DMS53 treated with DMSO at 0.1 percent for 48 hours (cell line): ENCODE measurements around the gene CD68.
A peak's percentile ranks its signal among the peaks of the same experiment; 100 is the strongest.
"Not testable (repeated sequence)": the region's sequence is repeated elsewhere in the genome, so short reads cannot be mapped to it uniquely, and the experiment has no call there.

Source experiments
- DNase-seq: peaks from one replicate; lab custom pipeline; 2025; ENCODE audit not compliant: unreplicated experiment; lab: John Stamatoyannopoulos, UW

CD68 gene

GRCh38 chr17:7613769-7614424, 34.5 kb downstream of the CD68 start:
- DNase-seq, result no peak

GRCh38 chr17:7614425-7615264, 35.2 kb downstream of the CD68 start, which contains the start of gene FXR2:
Gene FXR2, minus strand, starts transcription at chr17:7614897. Its CDS starts 365 bp downstream, at chr17:7614532.
- peak; percentile 100 for DNase-seq

DNA sequence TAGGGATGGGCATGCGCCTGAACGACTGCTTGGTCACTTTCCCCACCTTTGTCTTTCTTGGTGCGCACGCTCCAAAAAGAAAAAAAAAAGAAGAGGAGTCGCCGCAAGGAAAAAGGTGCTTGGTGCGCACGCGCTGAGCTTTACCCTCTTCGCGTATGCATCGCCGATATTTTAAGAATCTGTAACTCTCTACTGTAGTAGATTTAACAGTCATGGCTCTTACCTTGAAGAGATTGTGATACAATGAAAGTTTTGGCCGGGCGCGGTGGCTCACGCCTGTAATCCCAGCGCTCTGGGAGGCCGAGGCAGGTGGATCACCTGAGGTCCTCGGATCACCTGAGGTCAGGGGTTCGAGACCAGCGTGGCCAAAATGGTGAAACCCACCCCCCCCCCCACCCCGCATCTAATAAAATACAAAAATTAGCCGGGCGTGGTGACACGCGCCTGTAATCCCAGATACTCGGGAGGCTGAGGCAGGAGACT, 35.9 kb downstream of the CD68 start:
- no peak for DNase-seq

DNA sequence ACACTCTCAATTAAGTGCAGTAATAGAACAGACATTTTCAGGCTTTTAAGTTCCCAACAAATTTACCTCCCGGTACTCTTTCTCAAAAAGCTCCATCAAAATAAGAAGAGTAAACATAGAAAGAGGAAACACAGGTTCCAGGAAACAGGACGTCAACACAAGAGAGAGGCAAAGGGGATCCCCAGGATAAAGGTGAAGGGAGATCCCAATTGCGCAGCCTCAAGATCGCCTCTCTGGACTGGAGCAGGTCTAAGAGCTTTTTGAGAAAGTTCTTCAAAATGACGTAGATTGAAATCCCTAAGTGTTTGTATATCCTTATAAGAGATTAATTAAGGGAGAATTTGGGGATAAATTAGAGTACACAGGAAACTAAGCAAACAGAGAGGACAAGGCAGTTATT, 39.2 kb downstream of the CD68 start:
- no peak for DNase-seq

DNA sequence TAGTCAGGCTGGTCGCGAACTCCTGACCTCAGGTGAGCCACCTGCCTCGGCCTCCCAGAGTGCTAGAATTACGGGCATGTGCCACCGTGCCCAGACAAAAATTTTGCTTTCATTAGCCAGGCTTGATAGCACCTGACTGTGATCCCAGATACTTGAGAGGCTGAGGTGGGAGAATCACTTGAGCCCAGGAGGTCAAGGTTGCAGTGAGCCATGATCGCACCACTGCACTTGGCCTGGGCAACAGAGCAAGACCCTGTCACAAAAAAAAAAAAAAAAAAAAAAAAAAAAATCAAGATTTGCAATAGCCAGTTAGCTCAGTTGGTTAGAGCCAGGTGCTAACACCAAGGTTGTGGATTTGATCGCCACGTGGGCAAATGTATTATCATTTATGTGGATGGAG, 41.4 kb downstream of the CD68 start:
- DNase-seq, result no peak

DNA sequence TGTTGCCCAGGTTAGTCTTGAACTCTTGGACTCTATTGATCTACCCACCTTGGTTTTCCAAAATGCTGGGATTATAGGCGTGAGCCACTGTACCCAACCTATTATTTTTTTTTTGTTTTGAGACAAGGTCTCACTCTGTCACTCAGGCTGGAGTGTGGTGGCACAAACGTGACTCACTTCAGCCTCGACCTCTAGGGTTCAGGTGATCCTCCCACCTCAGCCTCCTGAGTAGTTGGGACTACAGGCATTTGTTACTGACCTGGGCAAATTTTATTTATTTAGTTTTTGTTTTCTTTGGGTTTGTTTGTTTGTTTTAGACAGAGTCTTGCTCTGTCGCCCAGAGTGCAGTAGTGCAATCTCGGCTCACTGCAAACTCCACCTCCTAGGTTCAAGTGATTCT, 44.2 kb downstream of the CD68 start:
- no peak for DNase-seq

- DNase-seq, result not testable (repeated sequence)
These were observed 46.3 kb downstream of the CD68 start for GRCh38 chr17:7625749-7626148.

DNA sequence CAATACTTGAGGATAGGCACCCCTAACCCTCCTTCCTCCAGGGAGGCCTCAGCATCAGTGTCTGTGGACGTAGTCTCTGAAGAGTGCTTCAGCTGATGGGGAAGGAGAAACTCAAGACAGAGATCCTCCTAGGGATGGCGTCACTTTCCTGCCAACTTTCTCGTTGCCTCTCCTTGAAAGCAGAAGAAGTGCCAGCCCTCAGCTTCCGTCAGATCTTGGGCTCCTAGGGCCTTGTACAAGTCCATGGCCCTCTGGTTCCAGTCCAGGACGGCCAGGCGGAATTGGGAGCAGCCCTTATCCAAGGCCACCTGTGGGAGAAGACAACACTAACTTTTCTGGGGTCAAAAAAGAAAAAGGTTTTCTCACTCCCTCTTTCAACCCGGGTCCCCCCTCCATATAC, 46.9 kb downstream of the CD68 start:
- DNase-seq, result no peak

- DNase-seq, result peak; percentile 10
These were observed 47.5 kb downstream of the CD68 start for GRCh38 chr17:7626956-7627249.

DNA sequence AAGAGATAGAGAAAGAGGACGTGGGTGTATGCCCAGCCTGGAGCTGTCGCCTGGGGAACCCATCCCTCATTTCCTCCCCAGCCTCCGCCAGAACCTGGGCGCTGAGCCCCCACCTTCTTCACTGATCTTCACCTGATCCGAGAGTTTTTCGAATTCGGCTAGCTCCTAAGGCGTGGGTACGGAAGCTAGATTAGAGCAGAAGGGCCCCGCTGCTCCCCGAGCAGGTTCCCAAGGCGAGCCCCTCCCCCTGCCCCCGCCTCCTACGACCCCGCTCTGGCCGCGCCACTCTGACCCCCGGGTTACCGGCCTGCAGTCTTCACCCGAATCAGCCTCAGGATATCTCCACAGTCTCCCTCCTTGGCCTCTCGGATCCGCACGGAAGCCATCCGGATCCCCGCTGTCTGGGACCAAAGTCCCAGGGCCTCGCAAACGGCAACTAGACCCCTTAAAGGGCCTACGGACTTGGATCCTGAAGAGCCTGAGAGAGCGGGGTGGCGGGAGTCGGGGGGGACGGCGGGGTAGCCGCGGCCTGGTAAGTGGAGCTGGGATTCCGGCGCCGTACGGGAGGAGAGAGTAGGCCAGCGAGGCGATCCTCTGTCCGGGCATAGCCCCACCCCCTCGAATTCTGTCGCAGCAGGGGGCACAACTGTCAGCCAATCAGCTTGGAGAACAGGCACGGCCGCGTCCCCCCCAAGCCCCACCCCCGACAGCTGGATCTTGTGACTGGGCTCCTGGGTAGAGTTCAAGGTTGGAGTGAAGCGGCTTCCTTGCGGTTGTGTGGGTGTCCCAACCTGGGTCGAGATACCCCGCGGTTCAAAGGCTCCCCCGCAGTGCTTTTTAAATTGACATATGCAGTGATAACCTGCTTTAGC, 48.0 kb downstream of the CD68 start, which contains the start of gene SAT2:
Gene SAT2 (minus strand): TSS at position 572 of the 872 bp plus-strand sequence. CDS start 186 bp downstream, at position 386.
- peak; percentile 77 for DNase-seq

GRCh38 chr17:7629939-7630571, 50.6 kb downstream of the CD68 start, which contains the start of gene SHBG:
Gene SHBG, plus strand, starts transcription at chr17:7630135. Its CDS starts 38 bp downstream, at chr17:7630173.
- DNase-seq, result no peak
